Activated CD4-positive, alpha-beta T cell treated with anti-CD3 and anti-CD28 coated beads, Interleukin-2, amount 50 U/mL, for 4 hours (primary cell): ENCODE results near the gene CCDC146.
"Not testable (repeated sequence)": the region's sequence is repeated elsewhere in the genome, so short reads cannot be mapped to it uniquely, and the experiment has no call there.

Source experiments
- DNase-seq, 2 experiments: peaks; one replicate each; pipeline ENCODE4 v3.0.0-alpha.2; 2020

The CCDC146 gene

DNA sequence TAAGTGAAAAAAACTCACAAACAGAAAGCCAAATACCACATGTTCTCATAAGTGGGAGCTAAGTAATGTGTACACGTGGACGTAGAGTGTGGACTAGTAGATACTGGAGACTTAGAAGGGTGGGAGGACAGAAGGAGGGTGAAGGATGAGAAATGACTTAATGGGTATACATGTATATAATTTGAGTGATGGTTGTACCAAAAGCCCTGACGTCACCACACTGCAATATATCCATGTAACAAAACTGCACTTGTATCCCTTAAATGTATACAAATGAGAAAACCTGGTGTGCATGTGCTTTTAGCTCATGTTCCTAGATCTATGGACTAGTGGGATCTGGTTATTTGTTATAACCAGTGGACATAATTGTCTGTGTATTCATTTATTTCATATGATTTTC lies 125.7 kb downstream of the CCDC146 start:
- no peak for DNase-seq

DNA sequence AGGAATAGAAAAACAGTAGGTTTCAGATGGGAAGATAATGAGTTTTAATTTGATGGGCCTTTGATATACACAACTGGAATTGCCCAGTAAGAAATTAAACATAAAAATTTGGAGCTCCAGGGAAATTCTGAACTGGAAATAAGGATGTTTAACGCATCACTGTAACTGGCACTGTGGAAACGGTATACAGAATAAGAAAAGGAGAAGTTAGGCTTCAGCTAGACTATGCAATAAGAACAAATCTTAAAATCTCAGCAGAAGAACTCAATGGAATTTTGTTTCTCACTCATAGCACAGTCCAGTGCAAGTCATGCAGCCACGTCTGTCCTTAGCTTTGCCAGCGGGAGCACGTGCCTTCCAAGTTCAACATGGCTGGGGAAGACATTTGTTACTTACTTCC lies 130.1 kb downstream of the CCDC146 start:
- DNase-seq, result no peak

DNA sequence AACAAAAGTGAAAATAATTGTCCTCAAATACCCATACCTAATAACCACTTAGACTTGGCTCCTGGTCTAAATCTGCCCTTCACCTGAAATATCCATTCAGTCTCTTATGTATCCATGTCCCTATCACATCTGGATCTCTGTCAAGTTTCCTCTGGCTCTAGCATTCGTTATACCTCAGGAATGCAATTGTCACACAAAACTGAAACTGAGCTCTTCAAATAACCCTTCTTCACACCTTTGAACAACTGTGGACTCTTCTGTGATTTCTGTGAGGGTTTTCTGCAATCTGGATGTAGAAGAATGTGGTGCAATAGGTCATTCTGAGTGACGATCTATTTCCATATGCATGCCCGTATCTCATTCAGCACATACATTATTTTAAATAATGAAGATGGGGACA lies 130.7 kb downstream of the CCDC146 start:
- no peak for DNase-seq

DNA sequence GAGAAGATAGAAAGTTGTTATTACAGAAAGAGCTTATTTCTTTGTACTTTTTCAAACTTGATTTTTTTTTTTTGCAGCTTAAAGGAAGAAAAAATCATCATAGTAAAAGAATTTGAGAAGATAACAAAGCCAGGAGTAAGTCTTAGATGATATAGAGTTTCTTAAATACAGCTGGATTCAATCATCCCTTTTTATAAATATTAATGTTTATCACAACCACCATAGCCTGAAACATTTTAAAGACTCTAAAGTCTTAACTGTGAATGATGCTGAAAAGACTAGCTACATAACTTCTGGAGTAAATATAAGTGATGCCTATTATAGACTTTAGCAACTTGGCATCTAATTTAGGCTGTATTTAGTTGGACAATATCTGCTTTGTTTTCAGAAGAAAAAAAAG lies 132.0 kb downstream of the CCDC146 start:
- DNase-seq, result no peak

DNA sequence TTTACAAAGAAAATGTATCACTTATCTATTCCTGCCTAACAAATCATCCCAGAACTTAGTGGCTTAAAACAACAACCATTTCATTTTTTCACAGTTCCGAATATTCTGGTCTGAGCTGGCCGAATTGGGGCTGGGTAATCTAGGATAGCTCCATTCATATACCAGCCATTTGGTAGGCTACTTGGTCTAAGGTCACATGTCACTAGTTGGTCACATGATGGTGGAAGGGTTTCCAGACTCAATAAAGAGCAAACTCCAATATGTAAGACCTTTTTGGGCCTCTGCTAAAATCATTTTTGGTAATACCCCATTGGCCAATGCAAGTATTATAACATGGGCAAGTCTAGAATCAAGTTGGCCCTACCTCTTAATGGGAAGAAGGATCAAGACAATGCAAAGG lies 132.5 kb downstream of the CCDC146 start:
- no peak for DNase-seq

DNA sequence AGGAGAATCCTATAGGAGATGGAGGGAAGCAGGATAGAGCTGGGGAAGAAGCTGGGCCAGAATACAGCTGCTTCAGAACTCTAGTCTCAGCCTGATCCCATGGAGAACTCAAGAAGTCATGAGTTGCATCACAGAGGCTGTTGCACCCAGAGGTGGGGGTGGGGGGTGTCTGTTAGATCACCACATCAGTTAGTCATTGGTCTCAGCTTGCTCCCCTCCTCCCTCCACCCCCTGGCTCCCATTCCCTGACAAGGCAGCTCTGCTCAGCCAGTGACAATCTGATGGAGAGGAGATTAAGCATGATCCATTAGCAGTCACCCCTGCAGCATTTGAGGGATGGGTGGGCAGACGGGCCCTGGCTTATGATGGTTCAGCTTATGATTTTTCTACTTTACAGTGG lies 135.6 kb downstream of the CCDC146 start:
- no peak for DNase-seq

DNA sequence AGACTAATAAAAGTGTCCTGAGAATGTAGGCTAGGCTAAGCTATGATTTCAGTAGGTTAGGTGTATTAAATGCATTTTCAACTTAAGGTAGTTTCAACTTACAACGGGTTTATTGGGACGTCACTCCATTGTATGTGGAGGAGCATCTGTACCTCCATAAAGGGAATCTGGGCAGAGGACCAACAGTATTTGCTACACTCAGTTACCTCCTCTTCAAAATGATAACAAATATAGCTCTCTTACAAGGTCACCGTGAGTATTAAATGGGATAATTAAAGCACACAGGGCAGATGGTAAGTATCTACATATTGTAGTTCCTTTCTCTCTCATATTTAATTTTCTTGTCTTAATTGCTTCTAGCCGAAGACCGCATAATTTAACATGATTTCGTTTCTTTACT lies 136.2 kb downstream of the CCDC146 start:
- DNase-seq, result no peak

DNA sequence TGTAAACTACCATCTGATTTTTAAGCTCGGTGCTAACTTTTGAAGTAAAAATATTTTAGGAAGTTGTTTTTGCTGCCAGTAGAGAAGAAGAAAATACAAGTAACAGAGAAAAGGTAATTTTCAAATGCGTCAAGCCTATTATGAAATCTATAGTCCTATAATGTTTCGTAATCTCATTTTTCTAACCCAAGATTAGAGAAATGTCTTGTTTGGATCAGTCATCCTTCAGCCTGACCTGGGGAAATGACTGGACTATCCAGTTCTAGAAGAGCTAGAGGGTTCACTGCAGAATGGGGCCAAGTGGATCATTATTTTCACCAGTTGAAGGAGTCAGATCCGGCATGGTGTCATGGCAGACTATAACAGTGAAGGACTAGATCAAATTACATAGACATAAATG lies 139.9 kb downstream of the CCDC146 start:
- DNase-seq, result no peak

DNA sequence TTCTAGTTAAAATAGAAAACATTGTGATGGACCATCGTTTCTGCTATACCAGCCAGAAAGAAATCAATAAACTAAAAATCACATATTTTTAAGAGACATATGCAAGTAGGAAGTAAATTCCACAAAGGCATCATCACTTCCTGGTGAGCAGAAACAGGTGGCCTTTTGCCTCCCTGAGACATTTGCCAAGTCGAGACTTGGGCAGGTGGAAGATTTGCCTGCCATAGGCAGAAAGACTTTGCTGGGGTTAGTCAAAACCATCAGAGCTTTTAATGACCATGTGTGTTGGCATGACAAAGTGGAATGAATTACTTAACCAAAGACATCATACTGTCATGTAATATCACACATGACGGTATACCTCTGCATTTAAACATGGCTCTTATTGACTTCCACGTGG lies 143.3 kb downstream of the CCDC146 start:
- DNase-seq, result no peak

DNA sequence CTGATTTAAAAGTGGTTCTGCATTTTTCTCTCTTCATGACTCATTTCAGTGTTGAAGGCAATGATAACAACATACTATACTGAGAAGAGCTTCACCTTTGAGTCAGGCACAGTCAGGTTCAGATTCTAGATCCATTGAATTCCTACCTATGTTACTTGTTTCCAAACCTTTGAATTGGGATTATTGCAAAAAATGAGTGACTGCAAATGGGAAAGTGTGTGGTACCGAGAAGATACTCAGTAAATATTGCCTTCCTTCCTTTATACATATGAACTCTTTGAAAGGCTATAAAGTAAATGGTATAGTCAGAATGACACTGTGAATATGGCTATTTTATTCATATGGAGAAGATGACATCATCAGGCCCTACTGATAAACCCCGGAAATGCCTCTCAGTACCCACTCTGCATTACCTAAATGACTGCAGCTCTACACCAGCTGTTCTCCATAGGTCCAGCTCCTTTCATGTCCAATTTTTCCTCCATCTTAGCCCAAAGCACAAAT lies 143.9 kb downstream of the CCDC146 start:
- DNase-seq, result no peak

DNA sequence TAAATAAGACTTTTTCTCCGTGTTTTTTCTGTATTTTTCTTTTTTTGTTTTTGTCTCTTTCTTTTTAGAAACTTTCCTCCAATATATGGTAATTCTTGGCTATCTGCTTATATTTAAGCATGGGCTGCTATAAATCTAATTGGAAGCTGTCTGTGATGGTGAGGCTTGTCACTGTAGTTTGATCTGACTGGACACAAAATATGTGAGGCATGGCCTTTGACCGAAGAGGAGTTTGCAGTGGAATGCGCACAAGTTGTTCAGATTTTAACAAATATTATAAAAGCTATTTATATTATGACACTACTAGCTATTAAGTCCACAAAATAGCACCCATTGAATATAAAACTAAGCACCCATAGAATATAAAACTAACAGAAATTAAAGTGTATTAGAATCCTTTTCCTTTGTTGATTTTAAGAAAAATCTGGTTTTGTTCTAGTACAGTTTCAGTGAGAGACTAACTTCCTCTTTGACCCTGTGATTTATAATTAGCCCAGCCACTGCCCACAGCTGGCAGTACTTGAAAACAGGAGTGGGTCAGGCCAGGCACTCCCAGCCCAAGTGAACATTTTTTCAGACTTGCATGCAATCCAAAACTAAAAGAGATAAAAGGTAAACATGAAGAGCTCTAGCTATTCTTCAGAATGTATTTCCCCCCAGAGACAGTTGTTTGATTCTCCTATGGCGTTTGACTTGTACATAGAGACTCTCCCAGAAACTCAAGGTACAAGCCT lies 147.1 kb downstream of the CCDC146 start:
- DNase-seq, result no peak

DNA sequence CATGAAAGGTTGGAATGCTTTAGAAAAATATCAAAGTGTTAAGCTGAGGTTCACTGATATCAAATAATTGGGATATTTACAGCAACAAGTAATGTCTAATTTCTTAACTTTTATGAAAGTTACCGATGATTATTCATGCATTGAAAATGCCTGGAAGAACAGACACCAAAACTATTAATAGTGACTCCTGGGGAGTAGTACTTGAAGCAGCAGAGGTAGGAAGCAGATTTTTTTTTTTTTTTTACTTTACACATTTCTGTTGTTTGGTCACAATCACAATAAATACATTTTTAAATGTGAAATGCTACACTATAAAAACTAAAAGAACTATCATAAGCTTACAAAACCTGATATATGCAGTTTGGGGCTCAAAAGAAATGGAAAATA lies 147.7 kb downstream of the CCDC146 start:
- DNase-seq, result no peak

DNA sequence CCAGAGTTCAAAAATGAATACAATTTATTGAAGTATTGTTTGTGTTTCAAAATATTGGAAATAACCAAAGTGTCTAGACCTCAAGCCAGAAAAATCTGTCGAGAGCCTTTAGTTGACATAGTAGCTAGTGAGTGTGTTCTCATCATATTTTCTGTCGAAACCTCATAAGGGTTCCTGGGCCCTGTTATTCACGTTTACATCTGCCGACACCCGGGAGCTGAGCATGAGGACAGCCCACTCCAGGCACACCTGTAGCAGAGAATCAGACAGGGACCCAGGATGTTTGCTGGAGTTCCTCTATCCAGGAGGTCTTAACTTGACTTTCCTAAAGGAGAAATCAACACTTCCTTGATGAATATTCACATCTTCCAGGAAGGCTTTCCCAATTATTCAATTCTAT lies 149.4 kb downstream of the CCDC146 start:
- DNase-seq, result no peak

DNA sequence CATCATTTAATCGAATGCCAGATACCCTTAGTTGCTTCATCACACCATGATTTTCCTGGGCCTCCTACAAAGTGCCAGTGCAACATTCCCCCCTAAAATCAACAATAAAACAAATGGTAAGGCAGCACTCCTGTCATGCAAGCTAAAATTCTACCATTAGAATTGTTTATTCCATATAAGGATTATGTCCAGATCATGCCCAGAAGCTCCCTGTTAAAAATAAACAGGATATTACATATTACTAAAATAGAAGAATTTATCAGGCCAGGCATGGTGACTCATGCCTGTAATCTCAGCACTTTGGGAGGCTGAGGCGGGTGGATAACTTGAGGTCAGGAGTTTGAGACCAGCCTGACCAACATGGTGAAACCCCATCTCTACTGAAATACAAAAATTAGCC lies 153.2 kb downstream of the CCDC146 start:
- not testable (repeated sequence) for DNase-seq

DNA sequence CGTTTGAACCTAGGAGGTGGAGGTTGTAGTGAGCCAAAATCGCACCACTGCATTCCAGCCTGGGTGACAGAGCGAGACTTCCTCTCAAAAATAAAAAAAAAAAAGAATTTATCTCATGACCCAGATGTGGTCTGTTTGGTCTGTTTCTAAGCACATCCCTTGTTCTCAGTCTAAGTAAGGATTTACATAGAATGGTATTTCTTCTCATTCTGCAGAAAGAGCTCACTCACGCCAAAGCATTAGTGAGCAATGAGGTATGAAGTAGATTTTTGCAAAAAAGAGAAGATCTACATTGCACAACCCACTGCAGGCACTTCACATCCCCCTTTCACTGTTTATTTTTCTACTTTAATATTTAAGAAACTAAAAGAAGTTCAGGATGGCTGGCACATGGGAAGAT lies 153.7 kb downstream of the CCDC146 start:
- no peak for DNase-seq

DNA sequence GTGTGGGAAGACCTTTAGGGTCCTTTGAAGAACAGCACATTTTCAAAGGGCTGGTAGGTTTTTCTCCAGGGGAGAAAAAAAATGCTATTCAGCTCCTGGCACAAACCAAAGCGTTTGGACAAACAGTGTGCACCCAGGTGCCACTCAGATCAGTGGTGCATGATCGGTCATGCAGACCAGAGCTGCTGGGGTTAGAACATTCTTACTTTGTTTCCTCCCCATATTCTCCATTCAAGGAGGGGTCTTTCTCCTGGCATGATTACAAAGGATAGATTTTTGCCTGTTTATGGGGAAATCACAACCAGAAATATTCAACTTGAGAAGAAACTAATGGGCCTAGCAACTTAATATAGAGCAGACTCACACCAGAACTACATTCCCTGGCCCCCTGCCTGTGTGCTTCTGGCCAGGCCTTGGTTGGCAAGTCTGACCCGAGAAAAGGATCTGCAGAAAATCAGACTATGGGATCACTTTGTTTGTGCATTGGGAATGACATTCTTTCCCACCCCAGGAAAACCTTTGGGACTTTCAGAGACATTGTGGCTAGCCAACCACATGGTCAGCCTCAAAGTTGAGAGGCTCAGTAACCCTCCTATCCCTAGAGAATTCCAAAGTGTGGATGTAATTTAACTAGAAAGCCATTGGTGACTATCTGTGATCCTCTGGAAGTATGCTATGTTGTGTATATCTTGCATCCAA lies 159.5 kb downstream of the CCDC146 start:
- no peak for DNase-seq

DNA sequence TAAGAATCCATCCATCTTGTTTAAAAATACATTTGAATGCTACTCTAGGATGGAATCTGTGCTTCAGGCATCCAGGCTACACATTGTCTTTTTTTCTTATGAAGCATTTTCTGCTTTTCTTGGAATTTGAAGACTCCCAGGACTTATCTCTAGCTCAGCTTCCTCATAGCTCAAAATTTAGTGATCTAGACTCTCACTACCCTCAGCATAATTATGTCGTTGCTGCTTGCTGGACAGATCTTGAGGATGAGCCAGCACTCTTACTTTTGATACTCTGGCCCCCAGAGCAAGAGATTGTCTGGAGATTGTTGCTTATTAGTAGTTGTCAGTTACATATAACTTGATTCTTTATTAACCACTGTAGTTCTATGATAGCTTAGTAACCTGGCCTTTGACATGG lies 160.5 kb downstream of the CCDC146 start:
- no peak for DNase-seq

DNA sequence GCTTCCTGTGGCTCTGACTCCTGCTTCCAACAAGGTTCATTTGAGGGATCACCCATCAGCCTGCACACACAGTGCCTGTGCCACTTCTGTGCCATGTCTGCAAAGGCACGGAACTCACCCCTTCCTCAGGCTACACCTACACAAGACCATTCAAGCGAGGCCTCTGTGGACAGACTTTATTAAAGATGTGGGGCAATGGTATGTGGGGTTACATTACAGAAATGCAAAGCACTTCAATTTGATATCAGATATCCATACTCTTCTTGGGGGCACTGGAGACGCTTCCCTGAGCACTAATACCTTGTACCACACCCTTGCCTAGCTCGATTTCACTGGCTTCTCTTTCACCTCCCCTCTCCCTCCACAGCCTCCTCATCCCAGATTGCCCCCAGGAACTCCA lies 161.6 kb downstream of the CCDC146 start:
- DNase-seq, result no peak

DNA sequence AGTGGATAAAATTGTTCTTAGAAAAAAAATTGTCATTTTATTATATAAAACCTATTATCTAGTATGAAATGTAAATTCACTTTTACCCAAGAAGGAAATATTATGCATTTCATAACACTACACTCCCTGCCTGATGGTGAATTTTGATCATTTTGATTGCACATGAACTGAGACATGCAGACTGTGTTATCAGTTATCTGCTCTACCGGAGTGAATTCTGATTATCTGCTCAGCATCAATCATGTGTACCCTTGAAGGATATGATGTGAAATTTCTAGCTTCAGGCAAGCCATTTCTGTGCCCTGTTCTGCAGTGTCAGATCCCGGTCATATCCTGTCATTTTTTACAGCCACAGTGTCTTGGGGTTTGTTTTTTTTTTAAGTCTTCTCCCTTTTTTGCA lies 162.2 kb downstream of the CCDC146 start:
- no peak for DNase-seq

DNA sequence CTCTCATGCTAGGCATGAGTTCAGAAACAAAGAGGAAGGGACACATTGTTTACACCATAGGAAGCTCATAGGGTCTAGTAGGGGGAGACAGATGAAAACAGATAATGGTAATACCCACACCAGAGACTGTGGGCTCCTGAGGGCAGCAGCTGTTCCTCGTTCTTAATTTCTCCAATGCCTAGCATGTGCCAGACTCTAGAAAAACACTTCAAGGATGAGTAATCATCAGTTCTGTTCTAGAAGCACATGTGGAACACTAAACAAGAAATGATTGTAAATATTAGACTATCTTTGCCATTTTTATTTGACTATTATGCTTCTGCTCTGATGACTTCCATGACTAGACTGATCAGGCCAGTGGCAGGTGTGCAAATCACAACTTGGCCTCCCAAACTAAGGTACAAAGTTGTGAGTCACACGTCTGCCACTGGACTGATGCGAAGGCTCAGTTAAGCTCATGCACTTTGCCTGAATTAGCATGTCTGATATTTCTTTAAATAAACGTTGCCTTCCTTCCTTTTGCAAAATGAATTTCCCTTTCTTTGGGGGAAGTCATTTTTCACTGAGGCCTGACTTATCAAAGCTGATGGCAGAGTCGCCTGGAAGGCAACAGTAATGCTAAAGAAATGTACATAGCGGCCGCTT lies 166.4 kb downstream of the CCDC146 start:
- no peak for DNase-seq

DNA sequence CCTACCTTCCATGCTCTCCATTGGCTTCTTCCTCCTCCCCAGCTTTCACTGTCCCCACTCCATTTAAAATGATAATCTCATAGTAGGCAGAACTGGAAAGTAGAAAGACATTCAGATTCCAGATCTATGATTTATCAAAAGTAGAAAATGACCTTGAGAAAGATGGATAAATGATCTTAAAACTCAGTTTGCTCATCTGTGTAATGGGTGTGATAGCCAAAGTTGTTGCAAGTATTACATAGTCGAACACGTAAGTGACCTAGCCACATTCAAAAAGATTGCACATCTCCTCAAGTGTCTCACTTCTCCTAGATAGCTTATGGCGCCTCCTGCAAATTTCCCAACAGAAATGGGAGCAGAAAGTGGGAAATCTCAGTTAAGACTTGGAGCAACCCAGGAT lies 167.0 kb downstream of the CCDC146 start:
- no peak for DNase-seq

DNA sequence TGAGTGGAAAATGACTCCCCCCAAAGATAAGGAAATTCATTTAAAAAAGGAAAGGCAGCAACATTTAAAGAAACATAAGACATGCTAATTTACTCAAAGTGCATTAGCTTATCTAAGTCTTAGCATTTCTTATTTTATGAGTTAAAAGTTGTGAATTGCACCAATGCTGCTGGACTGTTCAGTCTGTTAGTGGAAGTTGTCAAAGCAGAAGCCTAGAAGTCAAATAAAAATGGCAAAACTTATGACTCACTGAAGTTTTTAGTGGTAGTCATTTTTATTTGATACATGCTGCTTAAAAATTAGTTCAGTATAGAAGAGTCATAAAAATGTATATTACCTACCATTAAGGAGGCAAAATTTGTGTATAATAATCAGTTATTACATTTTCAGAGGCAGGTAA lies 168.0 kb downstream of the CCDC146 start:
- DNase-seq, result no peak

DNA sequence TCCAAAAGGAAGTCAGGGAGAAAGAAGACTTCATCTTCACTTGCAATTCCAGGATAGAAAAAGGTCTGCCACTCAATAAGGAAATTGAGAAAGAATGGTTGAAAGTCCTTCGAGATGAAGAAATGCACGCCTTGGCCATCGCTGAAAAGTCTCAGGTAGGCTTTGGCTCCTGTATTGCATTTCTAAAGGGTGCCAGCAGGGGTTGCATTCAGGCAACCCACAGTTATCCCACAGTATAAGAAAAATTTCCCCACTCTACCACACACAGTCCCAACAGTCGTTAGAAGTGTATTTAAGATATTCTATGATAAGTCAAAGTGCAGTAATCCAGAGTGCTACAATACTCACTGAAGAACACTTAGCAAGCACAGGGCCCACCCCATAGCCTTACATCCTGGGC lies 170.6 kb downstream of the CCDC146 start:
- DNase-seq, result no peak

DNA sequence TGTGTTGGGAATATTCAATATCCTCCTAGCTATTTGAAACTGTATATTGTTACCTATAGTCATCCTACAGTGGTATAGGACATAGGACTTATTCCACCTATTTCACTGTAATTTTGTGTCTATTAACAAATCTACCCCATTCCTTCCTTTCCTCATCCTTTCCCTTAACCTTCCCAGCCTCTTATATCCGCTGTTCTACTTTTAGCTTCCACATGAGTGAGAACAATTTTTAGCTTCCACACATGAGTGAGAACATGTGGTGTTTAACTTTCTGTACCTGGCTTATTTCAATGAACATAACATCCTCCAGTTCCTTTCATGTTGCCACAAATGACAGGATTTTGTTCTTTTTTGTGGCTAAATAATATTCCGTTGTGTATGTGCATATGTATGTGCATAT lies 173.1 kb downstream of the CCDC146 start:
- DNase-seq, result no peak
